IMR-90 (cell line): Measurements from ENCODE around the gene CNDP1.

Experiments used
- BHLHE40 ChIP-seq: fragments of 150-350 bp; IDR thresholded peaks from 2 replicates; pipeline ENCODE4 v1.6.1; 2016; ENCODE audit warnings: mild to moderate bottlenecking, low read depth, low read length
- CEBPB ChIP-seq: IDR thresholded peaks from 2 replicates; pipeline ENCODE4 v1.6.1; 2012; ENCODE audit warnings: low read depth, low read length, improper control_type of control experiment
- CHD1 ChIP-seq: IDR thresholded peaks from 2 replicates; pipeline ENCODE4 v1.6.1; 2012; ENCODE audit warnings: low read depth, low read length, improper control_type of control experiment
- MXI1 ChIP-seq: IDR thresholded peaks from 2 replicates; pipeline ENCODE4 v1.6.1; 2012; ENCODE audit warnings: low read depth, mild to moderate bottlenecking, low read length, moderate library complexity, borderline replicate concordance
- POLR2A ChIP-seq: IDR thresholded peaks from 2 replicates; pipeline ENCODE4 v1.6.1; 2012; ENCODE audit warnings: mild to moderate bottlenecking, low read depth, low read length
- RAD21 ChIP-seq: IDR thresholded peaks from 2 replicates; pipeline ENCODE4 v1.6.1; 2012; ENCODE audit warnings: low read length, improper control_type of control experiment
- RCOR1 ChIP-seq: IDR thresholded peaks from 2 replicates; pipeline ENCODE4 v1.6.1; 2012; ENCODE audit warnings: mild to moderate bottlenecking, low read length, improper control_type of control experiment; ENCODE audit not compliant: insufficient replicate concordance
- RFX5 ChIP-seq: IDR thresholded peaks from 2 replicates; pipeline ENCODE4 v1.8.0; 2012; ENCODE audit warnings: low read depth, mild to moderate bottlenecking, low read length, moderate library complexity
- TF ChIP-seq, protein P1 (sequence below): conservative IDR thresholded peaks from 2 replicates; pipeline ENCODE4 v1.5.1; 2012; ENCODE audit warnings: mild to moderate bottlenecking, low read depth, low read length, improper control_type of control experiment
- TF ChIP-seq, protein P2 (sequence below): fragments of 150-350 bp; IDR thresholded peaks from 2 replicates; pipeline ENCODE4 v1.6.1; 2016; ENCODE audit warnings: low read depth, mild to moderate bottlenecking, low read length, moderate library complexity, borderline replicate concordance

DNA sequence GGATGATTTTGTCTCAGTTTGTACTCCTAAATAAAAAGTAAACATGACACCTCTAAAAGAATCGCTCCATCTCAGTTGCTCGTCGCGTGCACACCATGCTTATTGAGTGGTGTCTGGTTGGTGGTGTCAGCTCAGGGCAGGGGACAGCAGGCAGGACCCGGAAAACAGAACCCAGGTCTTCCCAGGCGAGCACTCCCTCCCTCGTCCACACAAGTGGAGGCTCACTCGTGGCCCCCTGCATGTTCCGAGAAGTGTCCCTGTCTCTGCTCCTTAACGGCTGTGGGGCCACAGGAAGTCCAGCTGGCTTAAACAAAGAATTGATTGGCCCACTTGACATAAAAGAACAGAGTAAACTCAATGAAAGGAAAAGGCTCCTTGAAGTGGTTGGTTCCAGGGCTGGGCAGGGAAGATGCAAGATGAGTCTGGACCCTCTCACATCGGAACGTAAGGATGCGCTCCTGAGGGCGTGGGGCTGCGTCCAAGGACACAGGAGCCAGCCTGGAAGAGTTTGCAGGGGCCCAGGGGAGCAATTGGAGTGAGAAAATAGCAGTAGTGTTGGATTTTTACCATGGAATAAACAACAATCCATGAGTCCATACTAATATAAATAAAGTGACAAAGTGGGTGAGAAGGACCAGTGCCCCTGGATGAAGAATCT is 13.1 kb upstream of the CNDP1 start:
- TF ChIP-seq, protein P1, sequence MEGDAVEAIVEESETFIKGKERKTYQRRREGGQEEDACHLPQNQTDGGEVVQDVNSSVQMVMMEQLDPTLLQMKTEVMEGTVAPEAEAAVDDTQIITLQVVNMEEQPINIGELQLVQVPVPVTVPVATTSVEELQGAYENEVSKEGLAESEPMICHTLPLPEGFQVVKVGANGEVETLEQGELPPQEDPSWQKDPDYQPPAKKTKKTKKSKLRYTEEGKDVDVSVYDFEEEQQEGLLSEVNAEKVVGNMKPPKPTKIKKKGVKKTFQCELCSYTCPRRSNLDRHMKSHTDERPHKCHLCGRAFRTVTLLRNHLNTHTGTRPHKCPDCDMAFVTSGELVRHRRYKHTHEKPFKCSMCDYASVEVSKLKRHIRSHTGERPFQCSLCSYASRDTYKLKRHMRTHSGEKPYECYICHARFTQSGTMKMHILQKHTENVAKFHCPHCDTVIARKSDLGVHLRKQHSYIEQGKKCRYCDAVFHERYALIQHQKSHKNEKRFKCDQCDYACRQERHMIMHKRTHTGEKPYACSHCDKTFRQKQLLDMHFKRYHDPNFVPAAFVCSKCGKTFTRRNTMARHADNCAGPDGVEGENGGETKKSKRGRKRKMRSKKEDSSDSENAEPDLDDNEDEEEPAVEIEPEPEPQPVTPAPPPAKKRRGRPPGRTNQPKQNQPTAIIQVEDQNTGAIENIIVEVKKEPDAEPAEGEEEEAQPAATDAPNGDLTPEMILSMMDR: no peak
- TF ChIP-seq POLR2A: no peak
- no peak for TF ChIP-seq RFX5
- TF ChIP-seq CEBPB: no peak
- TF ChIP-seq, protein P2, sequence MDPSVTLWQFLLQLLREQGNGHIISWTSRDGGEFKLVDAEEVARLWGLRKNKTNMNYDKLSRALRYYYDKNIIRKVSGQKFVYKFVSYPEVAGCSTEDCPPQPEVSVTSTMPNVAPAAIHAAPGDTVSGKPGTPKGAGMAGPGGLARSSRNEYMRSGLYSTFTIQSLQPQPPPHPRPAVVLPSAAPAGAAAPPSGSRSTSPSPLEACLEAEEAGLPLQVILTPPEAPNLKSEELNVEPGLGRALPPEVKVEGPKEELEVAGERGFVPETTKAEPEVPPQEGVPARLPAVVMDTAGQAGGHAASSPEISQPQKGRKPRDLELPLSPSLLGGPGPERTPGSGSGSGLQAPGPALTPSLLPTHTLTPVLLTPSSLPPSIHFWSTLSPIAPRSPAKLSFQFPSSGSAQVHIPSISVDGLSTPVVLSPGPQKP: no peak
- no peak for TF ChIP-seq BHLHE40
- TF ChIP-seq RAD21: no peak
- TF ChIP-seq RCOR1: no peak
- TF ChIP-seq MXI1: no peak
- TF ChIP-seq CHD1: no peak
